SW 1271 (cell line): ENCODE measurements around the gene RPS6KA6.

Source experiments
- DNase-seq, 2 experiments: peaks; one replicate each; lab custom pipeline; 2025; lab: John Stamatoyannopoulos, UW

Gene RPS6KA6

GRCh38 chrX:84187533-84188319, at the start of gene RPS6KA6:
Gene RPS6KA6 (minus strand): TSS chrX:84188199. CDS start chrX:84187899, 300 bp downstream.
- peak in 1 of 2 experiments; percentile 32 for DNase-seq

GRCh38 chrX:84224741-84225140, 36.7 kb upstream of the RPS6KA6 start:
- DNase-seq: no peak

- no peak for DNase-seq
These were observed 35.3 kb upstream of the RPS6KA6 start for GRCh38 chrX:84223261-84223660.

GRCh38 chrX:84221181-84221580, 33.2 kb upstream of the RPS6KA6 start:
- no peak for DNase-seq

GRCh38 chrX:84219551-84219950, 31.6 kb upstream of the RPS6KA6 start:
- no peak for DNase-seq

GRCh38 chrX:84218726-84219125, 30.7 kb upstream of the RPS6KA6 start:
- no peak for DNase-seq

GRCh38 chrX:84216881-84217280, 28.9 kb upstream of the RPS6KA6 start:
- no peak for DNase-seq

GRCh38 chrX:84216406-84216805, 28.4 kb upstream of the RPS6KA6 start:
- DNase-seq: no peak

GRCh38 chrX:84205276-84205675, 17.3 kb upstream of the RPS6KA6 start:
- DNase-seq: no peak

- no peak for DNase-seq
These were observed 11.7 kb upstream of the RPS6KA6 start for GRCh38 chrX:84199688-84200087.

GRCh38 chrX:84197550-84197949, 9.6 kb upstream of the RPS6KA6 start:
- DNase-seq: no peak

GRCh38 chrX:84192006-84192405, 4.0 kb upstream of the RPS6KA6 start:
- DNase-seq: no peak

GRCh38 chrX:84189125-84189524, 1.1 kb upstream of the RPS6KA6 start:
- no peak for DNase-seq

- peak; percentile 14 to 40 for DNase-seq
These were observed 378 bp upstream of the RPS6KA6 start for GRCh38 chrX:84188320-84188834.

- no peak for DNase-seq
These were observed 1.1 kb downstream of the RPS6KA6 start for GRCh38 chrX:84186603-84187532.

- no peak for DNase-seq
These were observed 5.5 kb downstream of the RPS6KA6 start for GRCh38 chrX:84182516-84182915.

GRCh38 chrX:84175958-84176357, 12.0 kb downstream of the RPS6KA6 start:
- DNase-seq: no peak

- DNase-seq: no peak
These were observed 12.7 kb downstream of the RPS6KA6 start for GRCh38 chrX:84175274-84175673.

GRCh38 chrX:84174348-84174747, 13.7 kb downstream of the RPS6KA6 start:
- no peak for DNase-seq

GRCh38 chrX:84170931-84171330, 17.1 kb downstream of the RPS6KA6 start:
- no peak for DNase-seq

GRCh38 chrX:84168574-84168973, 19.4 kb downstream of the RPS6KA6 start:
- DNase-seq: no peak

- DNase-seq: peak in 1 of 2 experiments; percentile 8
These were observed 19.9 kb downstream of the RPS6KA6 start for GRCh38 chrX:84168095-84168494.

- no peak for DNase-seq
These were observed 22.3 kb downstream of the RPS6KA6 start for GRCh38 chrX:84165711-84166110.
